Kidney (tissue), 14 donors: ENCODE data around the gene PADI2. TPM values are rescaled to one million over a fixed set of nuclear protein-coding genes. Genes with fewer than 3 reads are reported as not detected.
A peak's percentile ranks its signal among the peaks of the same experiment; 100 is the strongest.

Source experiments
- DNase-seq, 5 donors: peaks; one replicate each; pipeline ENCODE4 v3.0.0-alpha.2; 2013 to 2020
- FAIRE-seq: peaks from 2 replicates; lab custom pipeline; 2012; peaks lifted over from hg19 to GRCh38; lab: Jason Lieb, UNC
- H3K27ac ChIP-seq, 2 donors: one replicate each; pipeline ENCODE4 v1.7.0; 2013; ENCODE audit warnings: low read depth in 2 of 2, low read length in 2 of 2, inconsistent platforms in 1 of 2
- H3K27me3 ChIP-seq: one replicate; pipeline ENCODE4 v1.7.1; 2013; ENCODE audit warnings: low read length, inconsistent platforms; ENCODE audit not compliant: control insufficient read depth, insufficient read depth
- H3K36me3 ChIP-seq, 3 donors: one replicate each; pipeline versions ENCODE4 v1.7.0 to v1.7.1; 2013; ENCODE audit warnings: low read length in 3 of 3, control low read depth in 1 of 3, inconsistent platforms in 1 of 3; ENCODE audit not compliant: insufficient read depth in 3 of 3, control insufficient read depth in 2 of 3
- H3K4me1 ChIP-seq, 3 donors: one replicate each; pipeline versions ENCODE4 v1.7.0 to v1.7.1; 2013; ENCODE audit warnings: low read length in 3 of 3, inconsistent platforms in 1 of 3, low read depth in 1 of 3; ENCODE audit not compliant: control insufficient read depth in 2 of 3, insufficient read depth in 2 of 3
- H3K4me3 ChIP-seq, 3 donors: one replicate each; pipeline versions ENCODE4 v1.7.0 to v1.8.1; 2013; ENCODE audit warnings: low read length in 3 of 3, control low read depth in 1 of 3, inconsistent platforms in 1 of 3
- H3K9ac ChIP-seq, 3 donors: one replicate each; pipeline versions ENCODE4 v1.7.0 to v1.7.1; 2013; ENCODE audit warnings: low read length in 3 of 3, control low read depth in 1 of 3, inconsistent platforms in 1 of 3
- H3K9me3 ChIP-seq, 3 donors: one replicate each; pipeline versions ENCODE4 v1.7.0 to v1.7.1; 2013; ENCODE audit warnings: low read length in 3 of 3, control low read depth in 1 of 3, inconsistent platforms in 1 of 3; ENCODE audit not compliant: control insufficient read depth in 2 of 3, insufficient read depth in 1 of 3
- intact Hi-C: fragments of 100-400 bp; cut with DNase I; formaldehyde crosslinking; loops from one replicate; pipeline ENCODE4 v1.11.1; 2022
- polyA plus RNA-seq: library from polyadenylated mRNA; stranded (reverse); fragments of 350-450 nt; fragmentation: Illumina TruSeq; extraction: RNeasy Lipid Tissue Mini Kit (QIAGEN cat#74804); gene quantifications from one replicate; pipeline ENCODE4 v1.2.3, GENCODE V29; 2014; ENCODE audit warnings: low read depth, low replicate concordance; ENCODE audit not compliant: insufficient read depth
- total RNA-seq: library from RNA; stranded (reverse); fragmentation: NEBNext Ultra II Directional; extraction: Animal tissue kit (Norgen Biotek cat#: 25700); gene quantifications from one replicate; pipeline ENCODE4 v1.2.1, GENCODE V29; 2021
- TF ChIP-seq, protein P1 (sequence below): IDR thresholded peaks from 3 replicates; pipeline ENCODE4 v1.5.1; 2012; ENCODE audit warnings: mild to moderate bottlenecking, moderate library complexity, borderline replicate concordance; ENCODE audit not compliant: insufficient read depth; ENCODE audit errors: extremely low read depth
- donor health status: control.
- donor health status: control.
- donor health status: control.
- donor health status: control.
- donor health status: control.
- donor health status: DM: yes; HTN: yes; CAD: no.
- donor health status: Normal renal cell carcinoma (clear cell type).

Gene PADI2
- total and polyA plus RNA-seq, 2 donors from 2014 or later = 6.0 to 11.7 TPM

DNA sequence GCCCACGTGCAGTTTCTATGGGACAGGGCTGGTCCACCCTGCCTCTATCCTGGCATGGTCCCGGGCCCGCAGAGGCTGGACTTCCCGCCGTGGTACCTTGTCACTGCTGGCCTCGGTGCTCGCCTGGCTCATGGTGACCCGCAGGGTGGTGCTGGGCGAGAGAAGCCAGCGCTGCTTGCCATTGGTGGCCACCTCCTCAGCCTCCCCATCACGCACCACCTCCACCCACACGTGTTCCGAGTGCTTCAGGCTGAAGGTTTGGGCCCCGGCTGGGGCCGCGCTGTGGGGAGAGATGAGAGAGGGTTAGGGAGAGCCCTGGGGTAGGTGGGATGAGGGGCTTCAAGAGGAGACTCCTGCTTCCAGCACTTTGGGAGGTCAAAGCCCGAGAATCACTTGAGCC, 14.5 kb downstream of the PADI2 start:
- Histone ChIP-seq H3K9me3 (no peaks in the 10 kb centered on the region), H3K27ac (no peak overlapping the region), H3K4me3 (no peak overlapping the region), H3K9ac (no peak overlapping the region), H3K4me1 (no peaks in the 10 kb centered on the region), H3K27me3 (no peaks in the 10 kb centered on the region), H3K36me3 (no peaks in the 10 kb centered on the region)
- DNase-seq (no peak), FAIRE-seq (no peak)
- TF ChIP-seq, protein P1, sequence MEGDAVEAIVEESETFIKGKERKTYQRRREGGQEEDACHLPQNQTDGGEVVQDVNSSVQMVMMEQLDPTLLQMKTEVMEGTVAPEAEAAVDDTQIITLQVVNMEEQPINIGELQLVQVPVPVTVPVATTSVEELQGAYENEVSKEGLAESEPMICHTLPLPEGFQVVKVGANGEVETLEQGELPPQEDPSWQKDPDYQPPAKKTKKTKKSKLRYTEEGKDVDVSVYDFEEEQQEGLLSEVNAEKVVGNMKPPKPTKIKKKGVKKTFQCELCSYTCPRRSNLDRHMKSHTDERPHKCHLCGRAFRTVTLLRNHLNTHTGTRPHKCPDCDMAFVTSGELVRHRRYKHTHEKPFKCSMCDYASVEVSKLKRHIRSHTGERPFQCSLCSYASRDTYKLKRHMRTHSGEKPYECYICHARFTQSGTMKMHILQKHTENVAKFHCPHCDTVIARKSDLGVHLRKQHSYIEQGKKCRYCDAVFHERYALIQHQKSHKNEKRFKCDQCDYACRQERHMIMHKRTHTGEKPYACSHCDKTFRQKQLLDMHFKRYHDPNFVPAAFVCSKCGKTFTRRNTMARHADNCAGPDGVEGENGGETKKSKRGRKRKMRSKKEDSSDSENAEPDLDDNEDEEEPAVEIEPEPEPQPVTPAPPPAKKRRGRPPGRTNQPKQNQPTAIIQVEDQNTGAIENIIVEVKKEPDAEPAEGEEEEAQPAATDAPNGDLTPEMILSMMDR = no peak
- intact Hi-C loops = no loop called here

DNA sequence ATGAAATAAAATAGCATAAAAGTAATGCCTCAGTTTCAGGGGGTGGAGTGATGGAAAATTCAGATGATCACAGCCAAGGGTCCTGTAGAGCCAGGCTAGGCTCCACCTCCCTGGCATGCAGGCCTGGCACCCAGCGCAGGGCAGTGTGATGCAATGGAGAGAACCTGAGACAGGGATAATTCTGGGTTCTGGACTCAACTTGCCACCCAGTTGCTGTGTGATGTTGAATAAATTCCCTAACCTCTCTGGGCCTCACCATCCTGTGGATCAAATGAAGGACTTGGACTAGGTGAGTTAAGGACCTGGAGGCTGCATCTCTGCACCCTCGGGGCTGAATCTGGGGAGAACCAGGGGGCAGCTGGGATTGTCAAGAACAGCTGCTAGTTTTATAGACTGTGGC, 17.0 kb downstream of the PADI2 start:
- Histone ChIP-seq H3K4me3 (no peak overlapping the region), H3K27ac (no peak overlapping the region), H3K27me3 (no peaks in the 10 kb centered on the region), H3K9ac (no peak overlapping the region), H3K9me3 (no peaks in the 10 kb centered on the region), H3K4me1 (peaks cover 0 to 6% (median 0%) of the 10 kb centered on the region in 3 donors), H3K36me3 (no peaks in the 10 kb centered on the region)
- TF ChIP-seq, protein P1 = no peak
- no peak for DNase-seq
- no peak for FAIRE-seq
- intact Hi-C loops = no loop called here

DNA sequence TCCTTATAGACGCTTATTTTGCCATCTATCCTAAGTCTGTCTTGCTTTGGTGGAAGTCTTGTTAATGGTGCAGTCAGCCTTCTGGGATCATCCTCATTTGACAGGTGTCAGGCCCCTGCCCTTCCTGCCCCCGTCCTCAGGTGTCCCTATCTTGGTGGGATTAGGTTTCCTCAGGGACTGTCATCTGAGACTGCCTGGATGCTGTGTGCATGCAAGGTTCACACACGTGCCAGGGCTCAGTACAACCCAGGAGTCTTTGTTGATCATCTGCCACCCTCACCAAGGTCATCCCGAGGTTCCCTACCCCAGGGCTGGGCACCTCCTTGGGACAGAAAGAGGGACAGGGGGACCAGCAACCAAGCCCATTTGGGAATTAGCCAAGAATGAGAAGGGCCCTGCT, 18.0 kb downstream of the PADI2 start:
- TF ChIP-seq, protein P1 = no peak
- no peak overlapping the region for H3K4me3 ChIP-seq
- H3K36me3 ChIP-seq = no peaks in the 10 kb centered on the region
- no peaks in the 10 kb centered on the region for H3K27me3 ChIP-seq
- no peak overlapping the region for H3K27ac ChIP-seq
- peak in 1 of 5 donors; percentile 36 for DNase-seq
- intact Hi-C loops = no loop called here
- H3K4me1 ChIP-seq = peaks cover 0 to 6% (median 0%) of the 10 kb centered on the region in 3 donors
- no peak overlapping the region for H3K9ac ChIP-seq
- FAIRE-seq = no peak
- no peaks in the 10 kb centered on the region for H3K9me3 ChIP-seq
